Skeletal muscle satellite cell (primary cell): Measurements from ENCODE around the gene DENND5A.

Experiments used
- H3K27me3 ChIP-seq: 2 replicates; pipeline ENCODE4 v1.7.0; 2013; ENCODE audit warnings: low read length; ENCODE audit not compliant: control insufficient read depth, insufficient read depth
- H3K36me3 ChIP-seq: 2 replicates; pipeline ENCODE4 v1.7.0; 2013; ENCODE audit warnings: mild to moderate bottlenecking, control low read depth, low read length; ENCODE audit not compliant: insufficient read depth
- H3K4me1 ChIP-seq: 2 replicates; pipeline ENCODE4 v1.7.0; 2013; ENCODE audit warnings: low read length; ENCODE audit not compliant: control insufficient read depth, insufficient read depth
- H3K4me2 ChIP-seq: 2 replicates; pipeline ENCODE4 v1.7.0; 2013; ENCODE audit warnings: mild to moderate bottlenecking, low read length
- H3K4me3 ChIP-seq: 2 replicates; pipeline ENCODE4 v1.7.0; 2013; ENCODE audit warnings: low read length
- H3K9ac ChIP-seq: 2 replicates; pipeline ENCODE4 v1.7.0; 2013; ENCODE audit warnings: mild to moderate bottlenecking, low read depth, low read length, moderate library complexity
- H3K9me3 ChIP-seq: replicated peaks from 2 replicates; pipeline ENCODE4 v1.7.0; 2013; ENCODE audit warnings: mild to moderate bottlenecking, control low read depth, low read length

Gene DENND5A

GRCh38 chr11:9144828-9145227, 120.3 kb downstream of the DENND5A start:
- Histone ChIP-seq H3K9ac (no peak overlapping the region), H3K4me2 (no peak overlapping the region), H3K9me3 (no peaks in the 10 kb centered on the region), H3K27me3 (no peaks in the 10 kb centered on the region), H3K36me3 (peaks cover 92% of the 10 kb centered on the region), H3K4me1 (peaks cover 9% of the 10 kb centered on the region), H3K4me3 (no peak overlapping the region)

DNA sequence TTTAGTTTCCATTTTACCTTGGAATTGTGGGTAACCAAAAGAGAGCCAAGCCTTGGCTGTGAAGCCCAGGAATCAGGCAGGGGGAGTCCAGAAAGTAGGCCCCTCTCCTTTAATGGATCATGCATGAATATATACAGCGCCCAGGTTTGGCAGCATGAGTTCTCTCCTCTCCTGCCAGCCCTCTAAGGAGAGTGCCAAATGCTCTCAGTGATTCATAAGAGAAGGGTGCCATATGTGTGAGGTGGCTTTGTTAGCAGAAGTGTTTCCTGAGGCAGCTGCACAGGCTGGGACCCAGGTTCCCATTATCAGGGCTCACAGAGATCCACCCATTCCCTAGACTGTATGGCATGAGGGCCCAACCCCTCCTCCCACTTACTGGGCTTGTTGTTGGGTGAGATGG, 121.4 kb downstream of the DENND5A start:
- no peak overlapping the region for H3K9ac ChIP-seq
- H3K27me3 ChIP-seq: no peaks in the 10 kb centered on the region
- no peak overlapping the region for H3K4me2 ChIP-seq
- no peaks in the 10 kb centered on the region for H3K9me3 ChIP-seq
- peaks cover 17% of the 10 kb centered on the region for H3K4me1 ChIP-seq
- H3K4me3 ChIP-seq: no peak overlapping the region
- H3K36me3 ChIP-seq: peaks cover 88% of the 10 kb centered on the region

DNA sequence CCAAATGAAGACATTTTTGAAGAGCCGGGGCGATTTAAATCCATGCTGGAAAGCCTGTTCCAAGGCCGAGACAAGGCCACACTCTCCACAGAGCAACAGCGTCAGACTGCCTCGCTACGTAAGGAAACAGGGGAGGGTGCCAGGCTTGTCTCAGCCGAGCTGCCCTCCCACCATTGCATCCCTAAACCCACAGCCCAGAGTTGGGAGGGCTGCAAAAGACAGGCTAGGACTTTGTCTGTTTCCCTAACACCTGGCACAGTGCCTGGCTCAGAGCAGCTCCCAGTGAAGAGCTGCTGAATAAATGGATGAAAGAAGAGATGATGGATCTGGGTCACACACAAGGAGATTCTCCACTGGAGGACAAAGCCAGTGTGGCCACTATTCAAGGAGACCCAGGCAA, 122.4 kb downstream of the DENND5A start:
- H3K4me1 ChIP-seq: peaks cover 26% of the 10 kb centered on the region
- H3K27me3 ChIP-seq: no peaks in the 10 kb centered on the region
- no peak overlapping the region for H3K4me2 ChIP-seq
- no peak overlapping the region for H3K4me3 ChIP-seq
- no peaks in the 10 kb centered on the region for H3K9me3 ChIP-seq
- H3K9ac ChIP-seq: no peak overlapping the region
- H3K36me3 ChIP-seq: peaks cover 88% of the 10 kb centered on the region

DNA sequence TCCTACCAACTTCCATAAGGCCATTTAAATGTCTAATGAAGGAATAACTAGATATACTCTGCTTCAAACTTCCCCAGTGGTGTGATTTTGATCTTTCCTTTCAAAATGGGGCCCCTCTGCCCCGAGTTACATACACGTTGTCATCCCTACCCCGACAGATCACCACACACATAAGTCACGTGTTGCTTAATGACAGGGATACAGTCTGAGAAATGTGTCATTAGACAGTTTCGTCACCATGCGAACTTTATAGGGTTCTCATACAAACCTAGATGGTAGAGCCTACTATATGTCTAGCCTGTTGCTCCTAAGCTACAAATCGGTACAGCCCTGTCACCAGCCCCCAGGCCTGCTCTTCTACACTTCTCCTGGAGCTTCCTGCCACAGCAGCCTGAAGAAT, 124.0 kb downstream of the DENND5A start:
- no peaks in the 10 kb centered on the region for H3K27me3 ChIP-seq
- H3K4me2 ChIP-seq: no peak overlapping the region
- no peak overlapping the region for H3K4me3 ChIP-seq
- H3K9me3 ChIP-seq: no peaks in the 10 kb centered on the region
- H3K9ac ChIP-seq: no peak overlapping the region
- peaks cover 26% of the 10 kb centered on the region for H3K4me1 ChIP-seq
- H3K36me3 ChIP-seq: peaks cover 82% of the 10 kb centered on the region

- H3K9me3 ChIP-seq: no peaks in the 10 kb centered on the region
Observed at GRCh38 chr11:9139628-9140357, 125.4 kb downstream of the DENND5A start.

DNA sequence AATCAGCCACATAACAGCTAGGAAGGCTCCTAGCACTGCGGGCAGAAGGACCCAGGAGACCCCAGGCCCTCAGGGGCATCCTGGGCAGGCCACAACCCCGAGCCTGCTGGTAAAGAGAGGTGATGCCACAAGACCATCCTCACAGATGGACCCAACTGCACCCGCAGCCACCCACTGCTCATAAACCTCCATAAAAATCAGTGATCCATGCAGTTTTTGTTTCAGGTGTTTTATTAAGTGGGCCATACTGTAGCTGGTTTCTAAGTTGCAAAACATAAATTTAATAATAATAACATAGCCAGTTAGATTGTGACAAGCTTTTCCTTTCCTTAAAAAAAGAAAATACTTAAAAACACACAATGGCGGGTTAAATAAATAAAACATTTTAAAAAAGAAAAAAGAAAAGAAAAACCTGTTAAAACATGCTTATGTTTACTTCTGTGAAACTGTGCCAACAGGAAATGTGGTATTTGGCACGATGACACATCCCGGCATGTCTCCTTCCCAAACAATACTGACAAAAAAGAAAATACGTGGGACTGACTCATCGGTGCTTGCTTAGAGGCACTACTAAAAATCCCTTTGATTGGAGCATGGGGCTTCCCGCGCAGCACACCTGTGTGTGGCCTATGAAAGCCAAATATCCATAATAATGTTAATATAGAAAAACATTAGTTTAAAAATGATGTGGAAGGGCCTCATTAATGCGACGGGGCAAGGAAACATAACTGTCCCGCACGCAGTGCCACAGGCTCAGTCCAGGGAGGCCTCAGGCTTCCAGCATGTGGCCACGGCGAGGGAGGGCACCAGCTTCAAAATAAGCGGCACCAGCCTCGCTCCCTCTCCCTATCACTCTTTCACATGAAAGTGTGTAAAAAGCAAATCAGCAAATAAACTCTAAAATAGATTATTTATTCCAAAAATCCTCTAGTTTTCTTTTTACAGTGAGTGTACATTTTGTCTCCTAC, 126.3 kb downstream of the DENND5A start:
- no peaks in the 10 kb centered on the region for H3K27me3 ChIP-seq
- peak overlapping the region; percentile 17 for H3K9ac ChIP-seq
- H3K4me2 ChIP-seq: peak overlapping the region; percentile 15
- H3K36me3 ChIP-seq: peaks cover 65% of the 10 kb centered on the region
- no peak overlapping the region for H3K4me3 ChIP-seq
- no peaks in the 10 kb centered on the region for H3K9me3 ChIP-seq
- peaks cover 26% of the 10 kb centered on the region for H3K4me1 ChIP-seq

More at GRCh38 chr11:9139628-9140357, 125.4 kb downstream of the DENND5A start:
- H3K4me1 ChIP-seq: peaks cover 26% of the 10 kb centered on the region
- no peak overlapping the region for H3K9ac ChIP-seq
- no peak overlapping the region for H3K4me2 ChIP-seq
- no peak overlapping the region for H3K4me3 ChIP-seq
- H3K27me3 ChIP-seq: no peaks in the 10 kb centered on the region
- H3K36me3 ChIP-seq: peaks cover 72% of the 10 kb centered on the region

DNA sequence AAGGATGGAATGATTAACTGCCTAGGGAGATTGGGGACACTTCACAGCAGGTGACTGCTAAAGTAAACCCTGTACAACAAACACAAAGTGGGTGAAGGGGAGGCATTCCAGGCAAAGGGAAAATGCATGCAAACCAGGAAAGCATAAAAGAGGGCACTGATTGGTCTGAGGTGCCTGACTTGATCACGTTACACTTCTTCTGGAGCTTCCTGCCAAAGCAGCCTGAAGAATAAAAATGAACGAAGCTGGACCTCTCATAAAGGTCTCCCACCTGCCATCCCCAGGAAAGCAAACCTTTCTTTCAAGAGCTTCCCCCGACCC, 127.1 kb downstream of the DENND5A start:
- H3K36me3 ChIP-seq: peaks cover 61% of the 10 kb centered on the region
- H3K4me1 ChIP-seq: peaks cover 27% of the 10 kb centered on the region
- H3K4me3 ChIP-seq: no peak overlapping the region
- peak overlapping the region; percentile 15 for H3K4me2 ChIP-seq
- H3K27me3 ChIP-seq: no peaks in the 10 kb centered on the region
- no peaks in the 10 kb centered on the region for H3K9me3 ChIP-seq
- peak overlapping the region; percentile 17 for H3K9ac ChIP-seq

DNA sequence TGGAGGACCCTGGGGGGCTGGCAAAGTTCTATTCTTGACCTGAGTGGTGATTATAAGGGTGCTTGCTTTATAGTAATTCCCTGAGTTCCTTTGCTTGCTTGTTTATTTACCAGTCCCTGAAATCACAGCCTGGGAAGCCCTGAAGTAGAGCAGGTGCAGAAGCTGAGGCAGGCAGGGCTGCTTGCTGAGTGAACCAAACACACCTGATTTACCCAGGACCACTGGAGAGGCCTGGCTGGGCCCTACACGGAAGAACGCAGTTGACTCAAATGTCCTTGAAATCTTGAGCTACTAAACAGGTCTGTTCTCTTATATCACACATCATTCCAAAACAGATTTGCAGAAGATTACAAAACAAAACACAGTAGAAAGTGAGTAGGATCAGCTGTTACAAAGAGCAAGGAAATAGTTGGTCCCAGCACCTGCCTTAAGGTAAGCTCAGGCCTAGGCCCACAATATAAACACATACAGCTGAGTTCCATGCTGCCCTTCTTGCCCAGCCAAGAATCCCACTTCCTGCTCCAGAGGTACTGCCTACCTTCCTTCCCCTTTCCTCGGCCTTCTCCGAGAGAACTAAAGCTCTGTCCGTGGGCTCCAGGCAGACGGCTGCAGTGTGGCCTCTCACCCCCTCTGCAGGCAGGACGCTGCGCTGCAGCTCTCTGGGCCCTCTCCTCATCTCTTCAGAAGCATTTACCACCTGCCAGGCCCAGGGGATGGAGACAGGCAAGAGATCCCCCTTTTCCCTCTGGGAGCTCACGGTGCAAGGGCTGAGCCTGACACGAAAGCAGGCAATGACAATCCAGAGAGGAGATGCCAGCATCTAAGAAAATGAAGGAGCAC, 127.6 kb downstream of the DENND5A start:
- Histone ChIP-seq H3K9me3 (no peaks in the 10 kb centered on the region), H3K9ac (no peak overlapping the region), H3K27me3 (no peaks in the 10 kb centered on the region), H3K36me3 (peaks cover 57% of the 10 kb centered on the region), H3K4me2 (no peak overlapping the region), H3K4me1 (peaks cover 33% of the 10 kb centered on the region), H3K4me3 (no peak overlapping the region)

DNA sequence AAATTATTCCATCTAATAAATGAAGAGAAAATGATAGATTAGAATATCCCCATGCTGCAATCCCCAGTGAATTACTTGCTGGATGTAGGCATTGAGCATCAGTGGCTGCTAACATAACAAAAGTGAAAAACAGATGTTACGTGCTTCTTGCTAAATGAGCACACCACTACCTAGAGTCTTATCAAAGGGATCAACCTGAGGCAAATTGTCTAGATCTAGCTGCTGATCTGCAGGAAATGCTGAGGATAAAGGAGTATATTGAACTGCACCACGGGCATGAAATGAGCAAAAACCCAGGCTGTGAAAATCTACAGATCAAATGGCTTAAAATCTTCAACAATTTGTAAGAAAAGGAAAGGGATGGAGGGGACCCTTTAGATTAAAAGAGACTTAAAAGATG, 128.4 kb downstream of the DENND5A start:
- Histone ChIP-seq H3K36me3 (peaks cover 54% of the 10 kb centered on the region), H3K4me2 (no peak overlapping the region), H3K27me3 (no peaks in the 10 kb centered on the region), H3K4me3 (no peak overlapping the region), H3K9ac (no peak overlapping the region), H3K4me1 (peaks cover 40% of the 10 kb centered on the region), H3K9me3 (no peaks in the 10 kb centered on the region)

DNA sequence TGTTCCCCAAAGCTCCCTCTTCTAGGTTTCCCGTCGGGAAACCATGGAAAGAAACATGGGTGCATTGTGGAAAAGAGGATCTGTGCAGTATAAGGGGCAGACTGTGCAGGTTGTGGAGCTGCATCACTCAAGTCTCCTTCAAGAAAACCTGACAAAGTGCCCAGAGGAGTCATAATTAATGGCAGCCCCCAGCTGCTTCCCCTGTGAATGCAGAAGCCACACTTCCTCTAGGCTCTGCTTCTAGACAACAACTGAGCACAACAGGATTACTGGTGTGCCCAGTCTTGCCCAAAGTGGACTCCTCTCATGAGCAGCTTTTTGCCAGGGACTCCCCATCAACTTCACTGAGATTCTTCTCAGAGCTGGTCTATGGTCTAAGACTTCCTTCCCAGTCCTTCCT, 131.2 kb downstream of the DENND5A start:
- no peaks in the 10 kb centered on the region for H3K9me3 ChIP-seq
- H3K27me3 ChIP-seq: no peaks in the 10 kb centered on the region
- H3K4me3 ChIP-seq: no peak overlapping the region
- peaks cover 23% of the 10 kb centered on the region for H3K4me1 ChIP-seq
- H3K36me3 ChIP-seq: peaks cover 41% of the 10 kb centered on the region
- no peak overlapping the region for H3K9ac ChIP-seq
- H3K4me2 ChIP-seq: no peak overlapping the region

DNA sequence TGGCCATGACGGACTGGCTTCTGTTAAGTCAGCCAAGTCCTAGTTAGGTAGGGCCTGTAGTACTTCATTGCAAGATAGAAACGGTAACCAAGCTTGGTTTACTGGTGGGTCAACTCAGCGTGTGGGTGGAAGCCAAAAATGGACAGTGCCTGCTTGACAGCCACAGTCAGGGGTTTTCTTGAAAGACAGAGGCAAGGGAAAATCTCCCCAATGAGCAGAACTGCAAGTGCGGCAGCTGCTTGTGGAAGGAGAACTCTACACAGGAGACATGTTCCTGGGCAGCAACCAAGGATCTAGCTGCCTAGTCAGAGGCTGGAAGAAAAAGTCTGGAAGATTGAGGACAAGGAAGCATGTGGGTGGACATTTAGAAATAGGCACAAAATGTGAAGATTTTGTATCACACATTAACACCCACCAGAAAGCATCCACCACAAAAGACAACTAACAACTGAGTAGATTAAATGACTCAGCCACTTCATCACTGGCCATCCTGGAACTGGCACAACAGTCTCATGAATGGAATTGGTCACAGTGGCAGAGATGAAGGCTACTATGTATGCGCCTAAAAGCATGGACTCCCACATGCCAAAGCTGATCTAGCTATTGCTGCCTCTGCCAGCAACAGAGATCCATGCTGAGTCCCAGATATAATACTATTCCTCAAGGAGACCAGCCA, 132.8 kb downstream of the DENND5A start:
- Histone ChIP-seq H3K4me1 (peaks cover 14% of the 10 kb centered on the region), H3K27me3 (no peaks in the 10 kb centered on the region), H3K4me2 (no peak overlapping the region), H3K9me3 (no peaks in the 10 kb centered on the region), H3K4me3 (no peak overlapping the region), H3K9ac (no peak overlapping the region), H3K36me3 (peaks cover 29% of the 10 kb centered on the region)
